NK-92 treated with Interleukin-12 subunit alpha and Interleukin-12 subunit beta, amount 100 ng/mL, for 24 hours (cell line): Measurements from ENCODE around the gene CEACAM20.
"Not testable (repeated sequence)": the region's sequence is repeated elsewhere in the genome, so short reads cannot be mapped to it uniquely, and the experiment has no call there.

ENCODE experiments used
- DNase-seq: peaks from one replicate; lab custom pipeline; 2025; lab: John Stamatoyannopoulos, UW

Gene CEACAM20

DNA sequence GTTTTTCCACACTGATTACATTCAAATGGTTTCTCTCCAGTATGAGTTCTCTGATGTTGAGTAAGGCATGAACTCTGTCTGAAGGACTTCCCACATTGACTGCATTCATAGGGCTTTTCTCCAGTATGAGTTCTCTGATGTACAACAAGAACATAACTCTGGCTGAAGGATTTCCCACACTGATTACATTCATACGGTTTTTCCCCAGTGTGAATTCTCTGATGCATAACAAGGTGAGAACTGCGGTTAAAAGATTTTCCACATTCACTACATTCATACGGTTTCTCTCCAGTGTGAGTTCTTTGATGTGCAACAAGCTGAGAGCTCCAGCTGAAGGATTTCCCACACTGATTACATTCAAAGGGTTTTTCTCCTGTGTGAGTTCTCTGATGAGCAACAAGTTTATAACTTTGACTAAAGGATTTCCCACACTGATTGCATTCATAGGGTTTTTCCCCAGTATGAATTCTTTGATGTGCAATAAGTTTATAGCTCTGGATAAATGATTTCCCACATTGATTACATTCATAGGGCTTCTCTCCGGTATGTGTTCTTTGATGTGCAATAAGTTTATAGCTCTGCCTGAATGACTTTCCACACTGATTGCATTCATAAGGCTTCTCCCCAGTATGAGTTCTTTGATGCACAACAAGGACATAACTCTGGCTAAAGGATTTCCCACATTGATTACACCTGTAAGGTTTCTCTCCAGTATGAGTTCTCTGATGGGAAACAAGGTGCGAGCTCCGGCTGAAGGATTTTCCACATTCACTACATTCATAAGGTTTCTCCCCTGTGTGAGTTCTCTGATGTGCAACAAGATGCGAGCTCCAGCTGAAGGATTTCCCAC is 52.7 kb downstream of the CEACAM20 start:
- DNase-seq = no peak

DNA sequence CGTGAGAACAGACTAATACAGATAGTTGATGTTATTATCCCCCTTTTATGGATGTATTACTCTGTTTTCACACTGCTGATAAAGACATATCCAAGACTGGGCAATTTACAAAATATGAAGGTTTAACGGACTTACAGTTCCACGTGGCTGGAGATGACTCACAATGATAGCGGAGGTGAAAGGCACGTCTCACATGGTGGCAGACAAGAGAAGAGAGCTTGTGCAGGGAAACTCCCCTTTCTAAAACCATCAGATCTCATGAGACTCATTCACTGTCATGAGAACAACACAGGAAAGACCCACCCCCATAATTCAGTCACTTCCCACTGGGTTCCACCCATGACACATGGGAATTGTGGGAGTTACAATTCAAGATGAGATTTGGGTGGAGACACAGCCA is 60.7 kb downstream of the CEACAM20 start:
- not testable (repeated sequence) for DNase-seq

DNA sequence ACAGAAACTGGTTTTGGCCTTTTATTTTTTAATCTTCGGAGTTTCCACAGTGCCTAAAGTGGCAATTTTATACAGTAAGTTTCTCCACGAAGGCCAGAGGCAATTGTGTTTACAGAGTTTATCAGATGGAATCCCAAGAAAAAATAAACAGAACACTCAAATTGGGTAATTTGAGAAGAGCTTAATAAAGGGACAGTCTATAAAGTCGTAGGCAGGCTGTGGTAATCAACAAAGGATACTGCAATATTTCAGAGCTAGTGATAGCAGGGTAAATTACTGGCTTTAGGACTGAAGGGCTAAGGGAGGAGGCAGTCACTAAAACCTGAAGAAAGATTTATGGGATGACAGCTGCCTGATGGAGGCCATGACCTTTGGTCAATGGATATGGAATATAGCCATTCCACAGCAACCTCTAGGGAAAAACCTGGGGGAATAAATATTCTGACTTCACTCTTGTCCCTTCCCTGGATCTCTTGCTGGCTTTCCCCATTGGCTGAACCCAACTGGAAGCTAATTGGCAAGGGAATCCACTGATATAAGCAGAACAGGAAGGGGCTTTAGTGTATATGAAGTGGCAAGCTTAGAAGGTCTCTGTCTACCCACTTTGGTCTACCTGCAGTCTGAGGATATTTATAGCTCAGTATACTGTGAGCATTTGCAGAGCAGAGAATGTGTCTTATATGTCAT is 66.7 kb downstream of the CEACAM20 start:
- DNase-seq = not testable (repeated sequence)
